HTERT RPE-1 (cell line): Measurements from ENCODE around the gene NCOA3.

Experiments used
- in situ Hi-C: fragments of 300-500 bp; cut with MboI; formaldehyde crosslinking; loops from 4 replicates; pipeline ENCODE4 v1.14.3; 2020; ENCODE audit warnings: low sequenced_read_pairs

Gene NCOA3

DNA sequence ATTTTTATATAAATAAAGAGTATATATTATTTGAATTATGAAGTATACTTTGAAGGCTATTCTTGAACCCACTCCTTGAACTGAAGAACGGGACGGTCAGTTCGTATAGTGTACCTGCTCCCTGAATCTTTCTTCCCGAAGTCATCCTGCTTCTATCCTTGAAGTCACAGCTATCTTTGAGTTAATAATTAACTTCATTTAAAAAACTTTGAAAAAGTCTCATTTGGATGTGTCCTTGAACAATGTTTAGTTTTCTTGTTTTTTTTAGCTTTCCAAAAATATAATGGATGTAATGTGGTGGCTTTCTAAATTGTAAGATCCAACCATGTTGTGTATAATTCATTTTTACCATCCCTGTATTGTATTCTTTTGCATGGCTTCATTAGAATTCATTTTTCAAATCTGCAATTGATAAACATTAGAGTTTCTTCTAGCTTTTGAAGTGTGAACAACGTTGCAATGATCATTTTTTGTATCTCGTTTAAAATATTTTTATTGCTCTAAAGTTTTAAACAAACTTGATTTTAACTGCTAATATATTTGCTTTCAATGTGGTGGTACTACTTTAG lies 94.4 kb downstream of the NCOA3 start:
- in situ Hi-C loops: no loop called here

DNA sequence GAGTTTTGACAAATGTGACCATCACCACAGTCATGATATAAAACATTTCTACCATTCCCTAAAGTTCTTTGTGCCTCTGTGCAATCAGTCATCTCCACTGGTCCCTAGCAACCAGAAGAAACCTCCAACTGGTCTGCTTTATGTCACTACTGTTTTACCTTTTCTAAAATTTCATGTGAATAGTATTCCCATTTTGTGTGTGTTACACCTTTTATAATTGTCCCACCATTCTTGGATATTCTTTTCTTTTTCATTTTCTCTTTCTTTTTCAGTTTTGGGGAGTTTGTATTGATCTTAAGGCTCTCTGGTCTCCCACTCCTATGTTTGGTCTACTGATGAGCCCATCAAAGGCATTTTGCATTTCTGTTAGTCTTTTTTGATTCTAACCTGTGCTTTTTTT lies 95.4 kb downstream of the NCOA3 start:
- in situ Hi-C loops: no loop called here

DNA sequence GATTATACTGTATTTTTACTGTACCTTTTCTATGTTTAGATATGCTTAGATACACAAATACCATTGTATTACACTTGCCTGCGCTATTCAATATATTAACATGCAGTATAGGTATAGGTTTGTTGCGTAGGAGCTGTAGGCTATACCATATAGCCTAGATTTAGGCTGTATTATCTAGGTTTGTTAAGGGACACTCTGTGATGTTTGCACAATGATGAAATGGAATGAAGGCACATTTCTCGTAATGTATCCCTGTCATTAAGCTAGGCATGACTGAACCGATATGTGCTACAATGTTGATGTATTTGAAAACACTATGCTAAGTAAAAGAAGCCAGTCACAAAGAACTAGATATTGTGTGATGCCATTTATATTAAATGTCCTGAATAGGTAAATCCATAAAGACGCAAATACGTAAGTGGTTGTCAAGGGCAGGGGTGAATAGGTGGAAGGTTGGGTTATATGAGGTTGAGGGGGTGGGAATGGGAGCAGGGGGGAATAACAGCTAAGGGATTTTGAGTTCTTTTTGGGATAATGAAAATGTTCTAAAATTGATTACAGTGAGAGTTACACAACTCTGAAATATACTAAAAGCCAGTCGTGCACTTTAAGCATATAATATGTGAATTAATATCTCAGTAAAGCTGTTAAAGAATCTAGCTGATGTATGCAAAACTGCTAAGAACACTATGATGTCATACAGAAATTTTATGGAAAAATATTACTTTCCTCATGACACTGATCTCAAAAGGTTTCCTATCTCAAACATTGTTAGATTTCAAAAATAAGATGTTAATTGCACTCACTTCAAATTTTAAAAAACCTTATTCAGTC lies 97.4 kb downstream of the NCOA3 start:
- in situ Hi-C loops: no loop called here

DNA sequence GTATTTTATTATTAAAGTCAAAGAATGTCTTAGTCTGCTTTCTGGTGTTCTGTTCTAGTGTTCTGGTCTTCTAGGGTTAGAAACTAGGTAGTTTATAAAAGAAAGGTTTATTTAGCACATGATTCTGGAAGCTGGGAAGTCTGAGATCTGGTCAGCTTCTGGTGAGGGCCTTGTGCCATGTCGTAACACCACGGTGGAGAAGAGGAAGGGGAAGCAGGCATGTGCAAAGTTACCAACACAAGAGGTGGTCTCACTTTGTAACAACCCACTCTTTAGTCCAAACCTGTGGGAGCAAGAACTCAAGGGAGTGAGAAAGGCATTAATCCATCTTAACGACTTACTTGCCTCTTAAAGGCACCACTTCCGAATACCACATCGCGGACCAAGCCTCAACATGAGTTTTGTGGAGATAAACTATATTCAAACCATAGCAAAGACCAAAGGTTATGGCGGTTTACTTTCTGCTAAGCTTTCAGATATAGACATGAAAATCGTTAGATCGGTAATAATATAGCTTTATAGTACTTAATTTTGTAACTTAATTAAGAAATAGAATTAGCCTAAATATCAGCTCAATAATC lies 99.4 kb downstream of the NCOA3 start:
- in situ Hi-C loops: no loop called here

DNA sequence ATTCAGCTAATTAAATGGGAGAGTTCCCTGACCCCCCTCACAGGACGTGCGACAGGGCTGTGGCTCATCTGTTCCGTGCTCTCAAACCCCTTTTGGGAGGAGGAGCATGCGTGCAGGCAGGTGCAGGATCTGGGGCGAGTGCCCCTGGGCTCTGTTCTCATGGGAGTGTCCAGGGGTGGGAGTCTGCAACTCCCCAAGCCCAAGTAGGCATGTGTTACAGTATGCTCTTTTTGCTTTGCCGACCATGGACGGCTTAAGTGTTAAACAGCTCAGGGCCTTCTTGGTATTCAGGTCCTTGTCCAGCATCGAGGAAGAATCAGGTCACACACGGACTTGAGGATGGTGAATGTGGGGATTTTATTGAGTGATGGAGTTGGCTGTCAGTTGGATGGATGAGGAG lies 101.6 kb downstream of the NCOA3 start:
- in situ Hi-C loops: no loop called here

DNA sequence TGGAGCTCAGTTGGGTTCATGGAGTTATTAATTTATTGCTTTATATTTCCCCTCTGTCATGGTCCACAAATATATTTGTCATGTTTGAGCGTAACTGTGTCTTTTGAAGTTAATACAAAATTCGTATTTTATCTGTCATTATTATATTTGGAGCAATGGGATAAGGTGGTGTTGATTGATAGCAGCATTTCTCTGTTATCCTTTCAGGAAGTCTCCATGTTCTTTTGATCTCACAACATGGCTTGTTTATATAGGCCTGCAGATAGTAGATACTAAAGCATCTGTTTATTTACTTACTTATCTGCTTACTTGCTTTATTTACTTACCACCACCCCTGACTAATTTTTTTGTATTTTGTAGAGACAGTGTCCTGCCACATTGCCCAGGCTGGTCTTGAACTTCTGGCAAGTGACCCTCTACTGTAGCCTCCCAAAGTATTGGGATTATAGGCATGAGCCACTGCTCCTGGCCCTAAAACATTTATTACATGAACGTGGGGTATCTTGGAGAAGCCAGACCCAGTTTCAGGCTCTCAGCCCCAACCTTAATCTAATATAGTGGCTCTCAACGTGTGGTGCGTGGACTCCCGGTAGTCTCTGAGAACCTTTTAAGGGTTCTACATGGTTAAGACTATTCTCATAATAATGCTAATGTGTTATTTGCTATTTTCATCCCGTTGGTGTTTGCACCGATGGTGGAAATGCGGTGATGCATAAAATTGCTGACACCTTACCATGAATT lies 104.2 kb downstream of the NCOA3 start:
- in situ Hi-C loops: no loop called here

DNA sequence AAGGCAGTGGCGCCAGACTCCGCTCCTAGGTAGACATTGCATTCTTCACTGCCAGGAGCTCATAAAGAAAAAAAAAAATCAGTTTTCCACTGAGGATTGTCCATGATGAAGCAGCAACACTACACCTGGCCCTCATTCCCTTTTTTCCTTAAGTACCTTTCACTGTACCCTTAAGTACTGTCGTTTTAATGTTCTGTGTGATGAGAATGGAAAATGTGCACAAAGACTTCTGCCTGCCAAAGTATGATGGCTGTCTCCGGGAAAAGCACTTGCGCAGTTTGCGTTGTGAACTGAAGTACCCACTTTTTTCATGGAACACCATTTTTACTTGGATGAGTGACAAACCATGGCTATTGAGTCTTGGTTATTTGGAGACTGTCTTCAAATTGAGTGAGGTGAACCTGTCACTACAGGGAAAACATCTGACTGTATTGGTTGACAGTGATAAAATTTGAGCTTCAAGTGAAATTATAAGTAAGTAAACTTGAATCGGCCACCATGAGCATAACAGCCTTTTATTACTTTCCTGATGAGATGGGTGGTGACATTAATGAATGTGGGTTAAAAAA lies 104.8 kb downstream of the NCOA3 start:
- in situ Hi-C loops: no loop called here

DNA sequence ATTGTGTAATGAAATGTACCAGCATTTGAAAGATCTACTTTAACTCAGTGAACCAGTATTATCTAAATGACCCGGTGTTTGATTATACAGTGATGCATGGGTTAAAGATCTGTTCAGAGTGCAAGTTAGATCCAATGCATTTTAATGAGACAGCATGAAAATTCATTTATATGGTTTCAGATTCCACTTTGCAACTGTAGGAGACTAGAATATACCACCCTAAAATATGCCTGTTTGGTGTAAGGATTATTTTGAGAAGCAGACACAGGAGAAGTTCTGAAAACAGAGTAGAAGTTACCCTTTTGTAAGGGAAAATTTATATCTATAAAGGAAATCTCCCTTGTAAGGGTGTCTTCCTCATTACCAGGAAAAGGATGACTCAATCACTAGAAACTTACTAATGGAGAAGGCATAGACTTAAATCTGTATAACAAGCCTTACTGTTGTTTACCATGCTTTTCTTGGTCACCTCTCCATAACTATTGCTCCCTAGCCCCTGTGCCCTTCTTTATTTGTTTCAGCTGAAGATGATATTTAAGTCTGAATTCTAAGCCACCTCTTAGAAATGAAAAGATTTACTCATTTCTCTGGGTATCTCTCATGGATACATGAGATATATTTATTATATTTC lies 105.4 kb downstream of the NCOA3 start:
- in situ Hi-C loops: no loop called here

DNA sequence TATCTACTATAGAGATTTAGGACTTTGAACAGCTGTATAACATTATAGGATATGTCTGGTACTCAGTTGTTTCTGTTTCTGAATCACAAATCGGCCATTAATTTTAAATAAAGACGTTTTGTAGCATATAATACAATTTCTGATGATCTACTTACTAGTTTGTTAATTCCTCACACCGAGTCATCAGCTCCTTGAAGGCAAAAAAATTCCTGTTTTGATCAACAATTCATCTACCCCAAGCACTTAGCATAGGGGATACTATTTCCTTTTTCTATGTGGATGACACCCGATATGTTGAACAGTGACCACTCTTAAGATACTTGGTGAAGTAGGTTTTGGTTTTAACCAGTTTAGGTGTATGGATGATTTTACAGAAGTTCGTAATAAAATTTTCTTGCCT lies 107.3 kb downstream of the NCOA3 start:
- in situ Hi-C loops: no loop called here

DNA sequence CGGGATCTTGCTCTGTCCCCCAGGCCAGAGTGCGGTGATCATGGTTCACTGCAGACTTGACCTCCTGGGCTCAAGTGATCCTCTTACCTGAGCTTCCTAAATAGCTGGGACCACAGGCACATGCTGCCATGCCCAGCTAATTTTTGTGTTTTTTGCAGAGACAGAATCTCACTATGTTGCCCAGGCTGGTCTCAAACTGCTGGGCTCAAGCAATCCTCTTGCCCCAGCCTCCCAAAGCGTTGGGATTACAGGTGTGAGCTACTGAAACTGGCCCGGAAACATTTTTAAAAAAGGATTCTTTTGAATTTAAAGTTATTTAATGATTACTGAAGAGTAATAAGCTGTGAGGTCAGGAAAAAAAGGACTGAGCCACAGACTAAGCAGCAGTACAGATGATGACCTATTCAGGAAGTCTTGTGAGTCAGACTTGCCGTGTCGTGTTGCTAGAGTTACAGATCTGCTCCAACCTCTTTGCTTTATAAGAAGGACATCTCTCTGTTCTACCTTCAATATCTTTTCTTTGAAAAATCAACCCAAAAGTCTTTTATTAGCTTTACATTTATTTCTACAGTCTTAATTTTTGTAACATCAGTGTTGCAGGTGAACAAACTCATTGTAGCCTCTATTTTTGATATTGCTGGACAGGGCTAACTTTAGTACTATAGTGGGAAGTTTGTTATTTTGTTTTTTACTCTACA lies 108.7 kb downstream of the NCOA3 start:
- in situ Hi-C loops: no loop called here

DNA sequence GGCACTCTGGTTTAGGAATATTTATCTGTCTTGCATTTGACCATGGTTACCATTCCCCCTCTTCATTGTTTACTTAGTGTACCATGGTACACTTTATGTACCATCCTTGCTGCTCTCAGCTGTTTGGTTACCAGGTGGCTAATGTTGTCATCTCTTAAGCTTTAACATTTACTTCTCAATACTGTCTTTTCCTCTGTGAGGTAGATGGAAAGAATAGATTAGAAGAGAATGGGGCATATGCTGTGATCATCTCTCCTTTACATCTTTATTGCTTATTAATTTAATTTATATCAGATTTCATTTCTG lies 109.2 kb downstream of the NCOA3 start:
- in situ Hi-C loops: no loop called here

DNA sequence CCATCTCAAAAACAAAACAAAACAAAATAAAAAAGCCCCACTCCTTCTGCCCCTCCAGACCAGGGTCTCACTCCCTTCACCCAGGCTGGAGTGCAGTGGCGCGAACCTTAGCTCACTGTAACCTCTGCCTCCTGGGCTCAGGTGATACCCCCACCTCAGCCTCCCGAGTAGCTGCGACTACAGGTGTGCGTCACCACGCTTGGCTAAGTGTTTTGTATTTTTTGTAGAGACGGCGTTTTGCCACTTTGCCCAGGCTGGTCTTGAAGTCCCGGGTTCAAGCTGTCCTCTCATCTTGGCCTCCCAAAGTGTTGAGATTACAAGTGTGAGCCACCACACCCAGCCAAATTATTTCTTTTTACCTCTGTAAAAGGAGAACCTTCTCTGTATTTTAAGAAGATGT lies 110.1 kb downstream of the NCOA3 start:
- in situ Hi-C loops: no loop called here

DNA sequence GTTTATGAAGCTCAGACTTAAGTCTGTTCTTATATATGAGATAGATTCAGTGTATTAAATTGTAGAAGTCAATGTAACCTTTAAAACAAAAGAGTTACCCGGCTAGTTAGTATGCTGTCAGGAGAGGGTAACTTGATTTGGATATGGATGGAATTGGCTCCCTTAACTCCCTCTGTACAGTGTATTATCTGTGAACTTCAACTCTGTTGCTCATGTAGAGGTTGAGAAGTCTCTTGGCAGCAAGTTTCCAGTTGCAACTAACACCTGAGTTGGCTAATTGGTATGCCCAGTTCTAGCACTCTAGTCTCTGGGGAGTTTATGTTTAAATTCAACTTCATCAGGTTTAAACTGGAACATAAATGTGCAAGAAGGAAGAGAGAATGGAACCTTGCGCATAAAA lies 111.0 kb downstream of the NCOA3 start:
- in situ Hi-C loops: no loop called here

DNA sequence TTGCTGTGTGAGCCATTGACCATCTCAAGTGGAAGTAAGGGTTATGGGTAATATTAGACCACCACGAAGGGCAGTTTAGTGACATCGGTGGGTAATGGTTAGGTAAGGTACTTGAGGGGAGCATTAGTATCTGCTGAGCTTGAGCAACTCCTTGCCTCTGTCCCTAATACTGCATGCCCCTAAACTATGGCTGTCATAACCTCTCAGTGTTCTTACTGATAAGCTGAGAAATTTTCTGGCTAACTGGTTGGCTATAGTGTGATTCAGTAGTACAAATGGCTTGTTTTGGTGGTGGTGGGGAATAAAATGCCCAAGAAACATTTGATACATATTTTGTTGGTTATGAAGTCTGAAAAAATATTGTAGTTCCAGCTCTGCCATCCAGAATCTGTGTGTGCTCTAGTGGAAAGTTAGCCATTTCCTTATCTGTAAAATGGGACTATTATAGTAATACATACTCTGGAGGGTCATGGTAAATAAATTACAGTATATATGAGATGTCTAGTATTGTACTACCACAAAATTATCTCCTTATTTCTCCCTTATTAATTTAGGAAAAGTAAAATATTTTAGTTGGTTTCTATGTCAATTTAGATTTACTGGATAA lies 113.1 kb downstream of the NCOA3 start:
- in situ Hi-C loops: no loop called here

DNA sequence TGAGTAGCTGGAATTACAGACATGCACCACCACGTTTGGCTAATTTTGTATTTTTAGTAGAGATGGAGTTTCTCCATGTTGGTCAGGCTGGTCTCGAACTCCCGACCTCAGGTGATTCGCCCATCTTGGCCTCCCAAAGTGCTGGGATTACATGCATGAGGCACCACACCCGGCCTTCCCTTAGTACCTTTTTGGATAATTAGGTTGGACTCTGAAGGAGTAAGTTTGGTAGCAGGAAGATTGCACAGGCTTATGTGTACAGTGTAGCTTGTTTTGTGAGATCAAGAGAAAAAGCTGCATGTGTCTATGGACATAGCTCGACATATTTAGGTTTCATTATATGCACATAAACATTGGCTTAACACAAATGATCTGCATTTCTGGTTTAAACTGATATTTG lies 116.8 kb downstream of the NCOA3 start:
- in situ Hi-C loops: no loop called here

DNA sequence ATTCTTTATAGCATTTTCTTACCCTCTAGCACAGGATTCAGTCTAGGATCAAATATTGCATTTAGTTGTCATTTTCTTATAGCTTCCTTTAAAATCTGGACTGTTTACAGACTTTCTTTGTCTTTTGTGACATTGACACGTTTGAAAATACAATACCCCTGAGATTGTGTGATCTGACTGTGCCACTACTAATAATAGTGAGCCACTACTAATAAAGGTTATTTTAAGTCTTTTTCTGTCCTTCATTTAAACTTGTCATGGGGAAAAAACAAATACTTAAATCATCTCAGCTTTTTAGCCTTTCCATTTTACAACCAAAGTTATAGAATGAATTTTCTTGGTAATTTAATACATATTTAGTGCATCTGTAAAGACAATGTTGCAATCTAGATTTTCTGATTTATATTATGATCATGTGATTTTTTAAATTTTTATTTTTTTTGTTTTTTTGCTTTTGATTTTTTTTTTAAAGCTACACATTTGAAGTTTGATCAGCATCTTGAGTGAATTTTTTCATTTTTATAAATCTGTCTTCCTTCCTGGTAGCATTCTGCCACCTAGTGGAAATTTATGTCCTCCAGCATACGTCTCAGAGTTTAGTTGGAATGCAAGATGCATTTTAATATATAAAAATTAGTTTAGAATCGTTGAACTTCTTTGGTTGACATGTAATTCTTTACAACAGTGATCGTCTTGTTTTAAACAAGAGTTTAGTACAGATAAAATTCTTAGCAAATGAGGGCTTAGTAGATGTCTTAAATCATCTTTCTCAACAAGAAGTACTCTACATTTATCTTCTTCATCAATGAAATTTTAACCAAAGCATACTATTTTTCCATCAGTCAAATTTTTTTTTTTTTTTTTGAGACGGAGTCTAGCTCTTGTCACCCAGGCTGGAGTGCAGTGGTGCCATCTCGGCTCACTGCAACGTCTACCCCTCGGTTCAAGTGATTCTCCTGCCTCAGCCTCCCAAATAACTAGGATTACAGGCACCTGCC lies 119.4 kb downstream of the NCOA3 start:
- in situ Hi-C loops: no loop called here

DNA sequence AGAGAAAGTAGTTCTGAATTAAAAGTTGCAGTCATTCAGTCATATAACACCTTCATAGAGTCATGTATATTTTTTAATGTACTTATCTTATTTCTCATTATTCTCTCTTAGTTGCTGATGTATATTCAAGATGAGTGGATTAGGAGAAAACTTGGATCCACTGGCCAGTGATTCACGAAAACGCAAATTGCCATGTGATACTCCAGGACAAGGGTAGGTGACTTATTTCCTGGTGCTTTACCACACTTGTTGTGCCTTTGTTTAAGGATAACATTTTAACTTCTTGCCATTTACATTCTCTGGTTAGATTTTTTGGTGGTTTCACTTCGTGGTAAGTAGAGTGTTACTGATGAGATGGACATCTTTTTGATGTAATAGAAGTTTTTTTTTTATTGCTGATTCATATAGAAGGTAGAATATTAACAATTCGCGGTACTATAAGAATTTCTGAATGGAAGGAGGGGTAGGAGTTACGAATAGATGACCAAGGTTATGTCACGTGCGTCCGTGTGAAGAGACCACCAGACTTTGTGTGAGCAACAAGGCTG lies 120.5 kb downstream of the NCOA3 start:
- in situ Hi-C loops: no loop called here

DNA sequence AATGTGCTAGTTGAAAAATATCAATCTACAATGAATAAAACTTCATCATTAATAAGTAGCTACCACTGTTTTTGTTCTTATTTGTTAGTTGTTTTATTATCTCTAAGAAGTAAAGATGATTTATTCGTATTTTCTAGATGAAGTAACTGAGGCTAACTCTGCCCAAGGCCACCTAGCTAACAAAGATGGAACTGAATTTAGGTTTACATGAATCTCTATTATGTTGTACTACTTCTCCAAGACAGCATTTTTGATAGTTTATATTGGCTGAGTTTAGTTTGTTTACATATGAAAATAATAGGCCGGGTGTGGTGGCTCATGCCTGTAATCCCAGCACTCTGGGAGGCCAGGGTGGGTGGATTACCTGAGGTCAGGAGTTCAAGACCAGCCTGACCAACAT lies 121.5 kb downstream of the NCOA3 start:
- in situ Hi-C loops: no loop called here

DNA sequence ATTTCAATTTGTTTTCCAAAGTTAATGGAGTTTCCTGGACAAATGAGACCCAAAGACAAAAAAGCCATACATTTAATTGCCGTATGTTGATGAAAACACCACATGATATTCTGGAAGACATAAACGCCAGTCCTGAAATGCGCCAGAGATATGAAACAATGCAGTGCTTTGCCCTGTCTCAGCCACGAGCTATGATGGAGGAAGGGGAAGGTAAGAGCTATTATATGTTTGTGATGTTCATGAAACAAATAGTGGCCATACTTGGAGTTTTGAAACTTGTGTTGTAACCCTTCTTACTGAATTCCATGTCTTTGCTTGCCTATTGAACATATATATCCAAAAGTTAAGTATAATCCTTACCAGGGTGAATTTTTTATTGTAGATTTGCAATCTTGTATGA lies 125.9 kb downstream of the NCOA3 start:
- in situ Hi-C loops: no loop called here
